NB4 (cell line): Measurements from ENCODE around the gene MAFB.
"Not testable (repeated sequence)": the region's sequence is repeated elsewhere in the genome, so short reads cannot be mapped to it uniquely, and the experiment has no call there.

Experiments
- DNase-seq: peaks from one replicate; pipeline ENCODE4 v3.0.0; 2010; ENCODE audit warnings: low read depth
- H3K4me3 ChIP-seq: one replicate; pipeline ENCODE4 v1.5.1; 2011; ENCODE audit warnings: mild to moderate bottlenecking, low read depth, low read length, moderate library complexity
- MYC ChIP-seq: IDR thresholded peaks from 2 replicates; pipeline ENCODE4 v1.6.1; 2011; ENCODE audit warnings: low read depth, low read length
- POLR2A ChIP-seq: IDR thresholded peaks from 2 replicates; pipeline ENCODE4 v1.6.1; 2011; ENCODE audit warnings: mild to moderate bottlenecking; ENCODE audit not compliant: insufficient read length; ENCODE audit errors: extremely low read depth
- TF ChIP-seq, protein P1 (sequence below): IDR thresholded peaks from 2 replicates; pipeline ENCODE4 v1.6.1; 2011; ENCODE audit warnings: low read depth, low read length
- TF ChIP-seq, protein P2 (sequence below): IDR thresholded peaks from one replicate; pipeline ENCODE4 v1.5.1; 2012; ENCODE audit warnings: low read depth, low read length

Gene MAFB

DNA sequence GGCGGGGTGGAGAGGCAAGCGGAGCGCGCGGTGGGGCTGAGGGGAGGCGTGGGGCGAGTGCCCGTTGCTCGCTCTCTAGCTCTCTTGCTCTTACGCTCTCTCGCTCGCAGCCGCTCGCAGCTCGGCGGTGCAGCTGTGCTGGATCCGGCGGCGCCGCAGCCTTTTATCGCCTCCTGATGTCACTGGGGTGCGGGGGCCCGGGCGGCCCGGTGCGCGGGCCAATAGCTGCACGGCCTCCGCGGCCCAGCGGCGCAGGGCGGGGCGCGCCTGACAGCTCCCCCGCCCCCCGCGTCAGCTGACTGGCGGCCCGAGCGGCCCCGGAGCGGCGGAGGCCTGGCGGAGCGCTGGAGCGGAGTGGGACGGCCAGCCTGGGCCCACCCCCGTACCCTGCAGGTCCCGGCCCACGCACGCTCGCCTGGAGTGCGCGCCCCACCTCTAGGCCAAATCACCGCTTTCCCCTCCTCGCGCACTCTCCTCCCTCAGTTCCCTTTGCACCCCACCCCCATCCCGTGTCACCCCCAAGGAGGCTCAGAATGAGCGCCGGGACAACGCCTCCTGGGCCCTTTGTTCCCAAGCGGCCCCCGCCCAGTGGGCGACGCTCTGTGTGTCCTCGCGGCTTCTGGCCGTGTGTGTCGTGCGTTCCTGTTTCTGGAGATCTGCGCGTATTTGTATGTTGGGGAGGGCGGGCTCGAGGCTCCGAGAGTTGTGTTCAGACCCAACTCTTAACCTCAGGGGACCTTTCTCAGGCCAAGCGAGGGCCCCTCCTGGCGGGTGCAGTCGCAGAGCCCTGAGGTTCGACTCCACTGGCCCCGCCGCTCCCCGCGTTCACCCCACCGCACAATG, at the start of gene MAFB:
Gene MAFB (minus strand): TSS at position 137 of the 843 bp plus-strand sequence. CDS start 386 bp downstream, outside the sequence.
- TF ChIP-seq, protein P1, sequence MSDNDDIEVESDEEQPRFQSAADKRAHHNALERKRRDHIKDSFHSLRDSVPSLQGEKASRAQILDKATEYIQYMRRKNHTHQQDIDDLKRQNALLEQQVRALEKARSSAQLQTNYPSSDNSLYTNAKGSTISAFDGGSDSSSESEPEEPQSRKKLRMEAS: 0 out of 2 replicates have a peak, but pooled peaks have one; percentile 23
- no peak for TF ChIP-seq MYC
- TF ChIP-seq, protein P2, sequence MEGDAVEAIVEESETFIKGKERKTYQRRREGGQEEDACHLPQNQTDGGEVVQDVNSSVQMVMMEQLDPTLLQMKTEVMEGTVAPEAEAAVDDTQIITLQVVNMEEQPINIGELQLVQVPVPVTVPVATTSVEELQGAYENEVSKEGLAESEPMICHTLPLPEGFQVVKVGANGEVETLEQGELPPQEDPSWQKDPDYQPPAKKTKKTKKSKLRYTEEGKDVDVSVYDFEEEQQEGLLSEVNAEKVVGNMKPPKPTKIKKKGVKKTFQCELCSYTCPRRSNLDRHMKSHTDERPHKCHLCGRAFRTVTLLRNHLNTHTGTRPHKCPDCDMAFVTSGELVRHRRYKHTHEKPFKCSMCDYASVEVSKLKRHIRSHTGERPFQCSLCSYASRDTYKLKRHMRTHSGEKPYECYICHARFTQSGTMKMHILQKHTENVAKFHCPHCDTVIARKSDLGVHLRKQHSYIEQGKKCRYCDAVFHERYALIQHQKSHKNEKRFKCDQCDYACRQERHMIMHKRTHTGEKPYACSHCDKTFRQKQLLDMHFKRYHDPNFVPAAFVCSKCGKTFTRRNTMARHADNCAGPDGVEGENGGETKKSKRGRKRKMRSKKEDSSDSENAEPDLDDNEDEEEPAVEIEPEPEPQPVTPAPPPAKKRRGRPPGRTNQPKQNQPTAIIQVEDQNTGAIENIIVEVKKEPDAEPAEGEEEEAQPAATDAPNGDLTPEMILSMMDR: no peak
- peak; percentile 59 for TF ChIP-seq POLR2A

DNA sequence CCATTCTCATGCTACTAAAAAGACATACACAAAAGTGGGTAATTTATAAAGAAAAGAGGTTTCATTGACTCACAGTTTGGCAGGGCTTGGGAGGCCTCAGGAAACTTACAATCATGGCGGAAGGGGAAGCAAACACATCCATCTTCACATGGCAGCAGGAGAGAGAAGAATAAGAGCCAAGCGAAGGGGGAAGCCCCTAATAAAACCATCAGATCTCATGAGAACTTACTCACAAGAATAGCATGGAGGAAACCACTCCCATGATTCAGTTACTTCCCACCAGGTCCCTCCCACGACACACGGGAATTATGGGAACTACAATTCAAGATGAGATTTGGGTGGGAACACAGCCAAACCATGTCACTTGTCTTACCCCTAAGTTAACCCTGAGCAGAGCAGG, 47.4 kb upstream of the MAFB start:
- DNase-seq, H3K4me3 ChIP-seq: not testable (repeated sequence)

More for the DNA sequence above, at the start of gene MAFB:
- H3K4me3 ChIP-seq: peak within 1 kb of the TSS; percentile 36
- DNase-seq: peak; percentile 77

DNA sequence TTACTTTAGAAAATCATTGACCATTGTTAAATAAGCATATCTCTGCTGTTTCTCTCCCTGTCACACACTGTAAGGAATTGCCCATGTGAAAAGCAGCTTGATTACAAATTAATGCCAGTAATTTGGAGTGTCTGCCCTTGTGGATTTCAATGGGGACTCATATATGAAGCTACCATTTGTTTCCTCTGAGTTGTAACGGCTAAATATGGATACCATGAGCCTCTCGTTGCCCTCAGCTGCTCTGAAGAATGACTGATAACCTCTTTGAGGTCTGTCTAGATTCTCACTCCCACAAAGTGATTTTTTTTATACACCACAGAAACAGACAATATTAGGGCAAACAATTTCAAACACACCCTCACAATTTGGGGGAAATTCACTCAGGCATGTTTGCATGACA, 40.0 kb upstream of the MAFB start:
- TF ChIP-seq MYC (no peak), POLR2A (no peak)
- TF ChIP-seq, protein P1: no peak
- TF ChIP-seq, protein P2: no peak
- no peak for DNase-seq
- no peak overlapping the region for H3K4me3 ChIP-seq

DNA sequence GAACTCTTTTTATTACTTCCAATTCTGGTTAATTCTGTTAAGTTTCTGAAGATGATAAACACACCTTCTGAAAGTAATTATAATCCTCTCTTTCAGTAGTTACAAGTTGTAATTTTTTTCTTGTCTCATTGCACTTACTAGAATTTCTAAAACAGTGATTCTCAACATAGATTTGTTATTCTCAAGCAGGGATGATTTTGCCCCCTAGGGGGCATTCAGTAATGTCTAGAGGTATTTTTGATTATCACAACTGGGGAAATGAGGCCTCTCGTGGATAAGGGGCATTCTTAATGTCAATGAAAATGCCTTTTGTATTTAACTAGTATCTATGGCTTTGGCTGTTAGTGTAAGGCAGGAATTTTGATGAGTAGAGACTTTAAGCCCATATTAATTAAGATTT, 39.4 kb upstream of the MAFB start:
- H3K4me3 ChIP-seq: no peak overlapping the region
- DNase-seq: peak; percentile 7
- TF ChIP-seq POLR2A (no peak), MYC (no peak)
- TF ChIP-seq, protein P1: no peak
- TF ChIP-seq, protein P2: no peak

DNA sequence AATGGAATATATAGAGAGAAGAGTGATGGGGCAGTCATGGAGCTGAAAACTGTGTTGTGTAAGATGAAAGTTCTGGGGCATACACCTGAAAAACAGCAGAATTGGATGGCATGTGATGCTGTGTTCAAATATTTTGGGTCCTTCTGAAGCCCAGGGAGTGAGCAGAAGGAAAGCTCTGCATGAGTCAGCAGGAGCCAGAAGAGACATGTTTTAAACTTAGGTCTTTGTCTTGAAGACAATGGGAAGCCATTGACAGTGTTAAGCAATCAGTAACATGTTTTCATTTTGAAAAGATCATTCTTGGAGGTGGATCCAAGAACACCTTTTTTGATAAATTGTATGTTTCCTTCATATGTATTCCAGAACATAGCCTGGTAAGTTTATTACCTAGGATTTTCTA, 38.9 kb upstream of the MAFB start:
- no peak for DNase-seq
- no peak overlapping the region for H3K4me3 ChIP-seq
- TF ChIP-seq, protein P1: no peak
- TF ChIP-seq, protein P2: no peak
- TF ChIP-seq MYC: no peak
- TF ChIP-seq POLR2A: no peak

DNA sequence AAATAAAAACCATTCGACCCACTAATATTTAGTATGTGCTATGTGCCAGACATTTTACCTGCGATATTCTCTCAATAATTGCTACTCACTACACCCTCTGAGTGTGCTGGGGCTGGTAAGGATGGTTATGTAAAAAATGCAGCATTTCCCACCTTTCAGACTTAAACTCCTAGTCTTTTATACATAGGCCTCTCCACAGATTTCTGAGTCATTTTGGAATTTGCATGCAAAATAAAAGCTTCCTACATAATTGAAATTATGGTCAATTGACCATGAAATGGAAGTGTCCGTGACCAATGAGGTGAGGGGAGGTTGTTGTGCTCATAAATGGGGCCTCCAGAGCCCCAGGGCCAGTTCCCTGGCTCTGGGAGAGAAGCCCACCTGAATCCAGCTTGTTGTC, 37.7 kb upstream of the MAFB start:
- no peak for DNase-seq
- TF ChIP-seq, protein P2: no peak
- TF ChIP-seq POLR2A (no peak), MYC (no peak)
- TF ChIP-seq, protein P1: no peak

More for the DNA sequence above, 37.7 kb upstream of the MAFB start:
- H3K4me3 ChIP-seq: no peak overlapping the region
